ENCODE measurements around the gene LGALS7.

The LGALS7 gene

GRCh38 chr19:38725469-38726283, 47.6 kb downstream of the LGALS7 start:
- DNase-seq (ENCODE audit: low spot score), result no peak

- DNase-seq (ENCODE audit: low spot score), result no peak
Observed at GRCh38 chr19:38723990-38724854, 49.1 kb downstream of the LGALS7 start.

- DNase-seq (ENCODE audit: low spot score), result no peak
Observed at GRCh38 chr19:38723606-38723965, 49.7 kb downstream of the LGALS7 start.

GRCh38 chr19:38722947-38723605, 50.2 kb downstream of the LGALS7 start:
- no peak for DNase-seq (ENCODE audit: low spot score)

- DNase-seq (ENCODE audit: low spot score), result no peak
Observed at GRCh38 chr19:38721979-38722773, 51.1 kb downstream of the LGALS7 start.

GRCh38 chr19:38721496-38721895, 51.8 kb downstream of the LGALS7 start:
- DNase-seq (ENCODE audit: low spot score), result no peak
